Caco-2 (cell line): ENCODE measurements around the gene WASF3. TPM values are rescaled to one million over a fixed set of nuclear protein-coding genes. Genes with fewer than 3 reads are reported as not detected.
A peak's percentile ranks its signal among the peaks of the same experiment; 100 is the strongest.

Source experiments
- BruUV-seq: library from RNA; stranded (reverse); fragments of 400-500 nt; replicated peaks from 2 replicates; lab custom pipeline; 2021; lab: Mats Ljungman, UMichigan
- CTCF ChIA-PET: fragments of 300-600 bp; sonication (Branson Sonifier 250); formaldehyde crosslinking; loops from one replicate; lab custom pipeline; 2022; ENCODE audit warnings: antibody characterized with exemption; lab: Charles Lee
- POLR2A ChIA-PET: fragments of 300-600 bp; sonication (Branson Sonifier 250); formaldehyde crosslinking; loops from one replicate; lab custom pipeline; 2022; ENCODE audit warnings: antibody characterized with exemption; lab: Charles Lee
- DNase-seq, 2 experiments: peaks; one replicate each; pipeline versions ENCODE4 v3.0.0 to v3.0.0-alpha.2; 2020 to 2022
- H3K27me3 ChIP-seq: replicated peaks from 2 replicates; pipeline ENCODE4 v1.6.0; 2011; ENCODE audit warnings: low read length; ENCODE audit not compliant: control insufficient read depth, insufficient read depth
- H3K36me3 ChIP-seq: 2 replicates; pipeline ENCODE4 v1.5.1; 2011; ENCODE audit warnings: low read length; ENCODE audit not compliant: control insufficient read depth, insufficient read depth
- H3K4me1 ChIP-seq: fragments of 250-450 bp; sonication (Bioruptor Pico); 2 replicates; pipeline ENCODE4 v1.5.1; 2020; ENCODE audit warnings: mild to moderate bottlenecking
- H3K4me3 ChIP-seq: 2 replicates; pipeline ENCODE4 v1.5.1; 2011; ENCODE audit warnings: low read depth, mild to moderate bottlenecking, control low read depth, low read length
- H3K9me3 ChIP-seq: fragments of 250-450 bp; sonication (Bioruptor Pico); 2 replicates; pipeline ENCODE4 v1.5.1; 2020; ENCODE audit warnings: mild to moderate bottlenecking, moderate library complexity
- H3K27ac Mint-ChIP-seq: one replicate; pipeline ENCODE4 v1.8.0; 2022; ENCODE audit warnings: mixed read lengths; ENCODE audit not compliant: unreplicated experiment
- H3K27me3 Mint-ChIP-seq: one replicate; pipeline ENCODE4 v1.8.0; 2022; ENCODE audit warnings: mixed read lengths; ENCODE audit not compliant: insufficient read depth, unreplicated experiment
- H3K36me3 Mint-ChIP-seq: one replicate; pipeline ENCODE4 v1.8.0; 2022; ENCODE audit warnings: mild to moderate bottlenecking, mixed read lengths; ENCODE audit not compliant: insufficient read depth, unreplicated experiment
- H3K4me1 Mint-ChIP-seq: one replicate; pipeline ENCODE4 v1.8.0; 2022; ENCODE audit warnings: low read depth, mixed read lengths; ENCODE audit not compliant: unreplicated experiment
- H3K4me3 Mint-ChIP-seq: one replicate; pipeline ENCODE4 v1.8.0; 2022; ENCODE audit warnings: mild to moderate bottlenecking, moderate library complexity, mixed read lengths; ENCODE audit not compliant: unreplicated experiment
- H3K9me3 Mint-ChIP-seq: one replicate; pipeline ENCODE4 v1.8.0; 2022; ENCODE audit warnings: mixed read lengths; ENCODE audit not compliant: unreplicated experiment
- intact Hi-C: fragments of 100-400 bp; cut with micrococcal nuclease; formaldehyde crosslinking; loops from one replicate; pipeline ENCODE4 v1.10.0; 2022; ENCODE audit not compliant: unreplicated experiment
- total RNA-seq: library from RNA; stranded (reverse); gene quantifications from 2 replicates; pipeline ENCODE4 v1.2.3, GENCODE V29; 2022
- TF ChIP-seq, protein P1 (sequence below), 2 experiments: fragments of 200-600 bp in 1 of 2; IDR thresholded peaks; 1 replicate in 1 of 2; 2 replicates in 1 of 2; pipeline versions ENCODE4 v1.5.1 to v1.8.0; 2011 to 2022; ENCODE audit warnings: antibody characterized with exemption in 1 of 2, control low read depth in 1 of 2, inconsistent platforms in 1 of 2, low read depth in 1 of 2, low read length in 1 of 2, mild to moderate bottlenecking in 1 of 2, moderate library complexity in 1 of 2; ENCODE audit not compliant: insufficient read depth in 1 of 2, severe bottlenecking in 1 of 2, unreplicated experiment in 1 of 2

Gene WASF3
- total RNA-seq, 1 experiment from 2014 or later = not detected

- H3K4me1 ChIP-seq = no peaks in the 10 kb centered on the region
- TF ChIP-seq, protein P1, sequence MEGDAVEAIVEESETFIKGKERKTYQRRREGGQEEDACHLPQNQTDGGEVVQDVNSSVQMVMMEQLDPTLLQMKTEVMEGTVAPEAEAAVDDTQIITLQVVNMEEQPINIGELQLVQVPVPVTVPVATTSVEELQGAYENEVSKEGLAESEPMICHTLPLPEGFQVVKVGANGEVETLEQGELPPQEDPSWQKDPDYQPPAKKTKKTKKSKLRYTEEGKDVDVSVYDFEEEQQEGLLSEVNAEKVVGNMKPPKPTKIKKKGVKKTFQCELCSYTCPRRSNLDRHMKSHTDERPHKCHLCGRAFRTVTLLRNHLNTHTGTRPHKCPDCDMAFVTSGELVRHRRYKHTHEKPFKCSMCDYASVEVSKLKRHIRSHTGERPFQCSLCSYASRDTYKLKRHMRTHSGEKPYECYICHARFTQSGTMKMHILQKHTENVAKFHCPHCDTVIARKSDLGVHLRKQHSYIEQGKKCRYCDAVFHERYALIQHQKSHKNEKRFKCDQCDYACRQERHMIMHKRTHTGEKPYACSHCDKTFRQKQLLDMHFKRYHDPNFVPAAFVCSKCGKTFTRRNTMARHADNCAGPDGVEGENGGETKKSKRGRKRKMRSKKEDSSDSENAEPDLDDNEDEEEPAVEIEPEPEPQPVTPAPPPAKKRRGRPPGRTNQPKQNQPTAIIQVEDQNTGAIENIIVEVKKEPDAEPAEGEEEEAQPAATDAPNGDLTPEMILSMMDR (IDR thresholded peaks at IDR 0.05; ENCODE audit: insufficient read depth in 1 of 2, low read depth in 1 of 2, low read length in 1 of 2, severe bottlenecking in 1 of 2, unreplicated experiment in 1 of 2) = no peak
- no peak overlapping the region for H3K4me3 ChIP-seq
- BruUV-seq = no TSS peak
- peaks cover 36% of the 10 kb centered on the region for H3K27me3 Mint-ChIP-seq
- H3K9me3 ChIP-seq = no peaks in the 10 kb centered on the region
- no peaks in the 10 kb centered on the region for H3K36me3 ChIP-seq
- no peaks in the 10 kb centered on the region for H3K9me3 Mint-ChIP-seq
- no peak overlapping the region for H3K4me3 Mint-ChIP-seq
- H3K27me3 ChIP-seq = no peaks in the 10 kb centered on the region; the same call in 1 of the 2 replicates
- ChIA-PET POLR2A (no interaction called here), CTCF (interaction anchor here (1.0 to 1.3 kb wide), 2 partner anchors 21 to 492 kb away, joined by 3 to 4 read pairs; no protein-coding TSS in a partner anchor)
- H3K36me3 Mint-ChIP-seq = no peaks in the 10 kb centered on the region
- H3K4me1 Mint-ChIP-seq = no peaks in the 10 kb centered on the region
- DNase-seq = no peak
- intact Hi-C loops = no loop called here
- no peak overlapping the region for H3K27ac Mint-ChIP-seq
Observed at GRCh38 chr13:26677156-26677555, 119.7 kb downstream of the WASF3 start.

DNA sequence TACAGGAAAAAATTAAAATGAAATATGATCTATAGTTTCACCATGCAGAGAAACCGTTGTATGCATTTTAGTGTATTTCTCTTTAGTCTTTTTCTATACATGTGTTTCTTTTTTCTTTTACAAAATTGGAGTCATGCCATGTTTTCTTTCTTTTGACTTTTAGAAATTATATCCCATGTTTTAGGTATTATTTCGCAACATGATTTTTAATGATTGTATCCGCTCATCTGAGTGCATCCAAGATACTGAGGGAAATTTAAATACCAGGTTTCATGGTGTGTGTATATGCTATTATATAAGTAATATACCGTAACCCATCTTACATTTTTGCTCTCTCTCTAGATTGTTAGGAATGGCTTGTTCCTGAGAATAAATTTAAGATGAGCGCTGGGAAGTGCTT lies 120.8 kb downstream of the WASF3 start:
- Histone ChIP-seq H3K27me3 (no peaks in the 10 kb centered on the region; the same call in 1 of the 2 replicates), H3K4me1 (no peaks in the 10 kb centered on the region), H3K36me3 (no peaks in the 10 kb centered on the region), H3K9me3 (no peaks in the 10 kb centered on the region), H3K4me3 (no peak overlapping the region)
- H3K27me3 Mint-ChIP-seq = peaks cover 33% of the 10 kb centered on the region
- ChIA-PET CTCF (interaction anchor here (1.0 to 2.3 kb wide), 2 partner anchors 20 to 493 kb away, joined by 4 to 12 read pairs; no protein-coding TSS in a partner anchor), POLR2A (no interaction called here)
- H3K36me3 Mint-ChIP-seq = no peaks in the 10 kb centered on the region
- H3K27ac Mint-ChIP-seq = no peak overlapping the region
- intact Hi-C loops = no loop called here
- TF ChIP-seq, protein P1 (IDR thresholded peaks at IDR 0.05; ENCODE audit: insufficient read depth in 1 of 2, low read depth in 1 of 2, low read length in 1 of 2, severe bottlenecking in 1 of 2, unreplicated experiment in 1 of 2) = no peak
- BruUV-seq = no TSS peak
- H3K4me3 Mint-ChIP-seq = no peak overlapping the region
- no peak for DNase-seq
- H3K9me3 Mint-ChIP-seq = no peaks in the 10 kb centered on the region
- H3K4me1 Mint-ChIP-seq = no peaks in the 10 kb centered on the region

- intact Hi-C loops = no loop called here
- peaks cover 30% of the 10 kb centered on the region for H3K27me3 Mint-ChIP-seq
- POLR2A ChIA-PET = no interaction called here
- no peaks in the 10 kb centered on the region for H3K4me1 Mint-ChIP-seq
- Histone ChIP-seq H3K27me3 (no peaks in the 10 kb centered on the region; the same call in none of the 2 replicates), H3K4me1 (no peaks in the 10 kb centered on the region), H3K9me3 (no peaks in the 10 kb centered on the region), H3K36me3 (no peaks in the 10 kb centered on the region), H3K4me3 (no peak overlapping the region)
- CTCF ChIA-PET = interaction anchor here (2.3 kb wide), 1 partner anchor 20 kb away, joined by 12 read pairs; no protein-coding TSS in a partner anchor
- BruUV-seq = no TSS peak
- TF ChIP-seq, protein P1 (IDR thresholded peaks at IDR 0.05; ENCODE audit: insufficient read depth in 1 of 2, low read depth in 1 of 2, low read length in 1 of 2, severe bottlenecking in 1 of 2, unreplicated experiment in 1 of 2) = peak in 1 of 2 experiments; percentile 28
- H3K4me3 Mint-ChIP-seq = no peak overlapping the region
- DNase-seq = no peak
- H3K27ac Mint-ChIP-seq = no peak overlapping the region
- no peaks in the 10 kb centered on the region for H3K36me3 Mint-ChIP-seq
- no peaks in the 10 kb centered on the region for H3K9me3 Mint-ChIP-seq
Observed at GRCh38 chr13:26678796-26679195, 121.3 kb downstream of the WASF3 start.
